HG02884 (cell line): ENCODE data around the gene FECH.
"Not testable (repeated sequence)": the region's sequence is repeated elsewhere in the genome, so short reads cannot be mapped to it uniquely, and the experiment has no call there.

Experiments used
- ATAC-seq: cut with Tn5 transposase; IDR thresholded peaks from one replicate; pipeline ENCODE4 v1.9.1; 2021; ENCODE audit warnings: mild to moderate bottlenecking, moderate library complexity; ENCODE audit not compliant: unreplicated experiment

The FECH gene

DNA sequence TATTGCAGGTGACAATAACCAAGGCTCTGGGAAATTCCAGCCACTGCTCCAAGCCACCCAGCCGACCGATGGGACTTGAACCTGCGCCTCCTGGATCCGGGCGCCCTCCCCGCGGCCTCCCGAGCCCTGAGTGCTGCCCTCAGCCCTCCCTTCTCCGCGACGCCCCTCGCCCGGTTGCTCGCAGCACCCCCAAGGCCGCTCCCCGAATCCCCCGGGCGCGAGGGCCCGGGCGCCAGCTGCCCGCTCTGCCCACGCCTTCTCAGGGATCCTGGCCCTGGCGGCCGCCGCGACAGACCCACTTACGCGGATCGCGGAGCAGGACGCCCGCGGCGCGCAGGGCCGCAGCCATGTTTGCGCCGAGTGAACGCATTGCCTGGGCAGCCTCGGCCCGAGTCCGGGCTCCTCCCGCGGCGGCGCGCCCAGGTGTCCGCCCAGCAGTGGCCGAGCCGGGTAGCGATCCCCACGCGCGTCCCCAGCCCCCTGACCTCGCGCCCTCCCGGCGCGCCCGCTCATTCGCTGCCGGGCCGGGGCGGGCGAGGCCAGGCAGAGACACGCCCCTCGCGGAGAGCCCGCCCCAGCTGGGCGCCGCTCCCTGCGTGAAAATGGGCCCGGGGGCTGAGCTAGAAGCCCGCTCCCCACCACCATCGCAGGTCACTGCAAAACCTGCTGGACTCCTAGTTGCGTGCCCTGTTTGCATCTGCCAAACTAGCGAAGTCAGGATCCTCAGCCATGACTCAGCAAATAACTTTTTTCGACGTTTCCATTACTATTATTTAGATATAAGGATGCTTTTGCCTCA is at the start of gene FECH:
Gene FECH, minus strand, starts transcription at position 452 of the 799 bp plus-strand sequence. Its CDS starts 82 bp downstream, at position 370.
- peak; percentile 87 for ATAC-seq

DNA sequence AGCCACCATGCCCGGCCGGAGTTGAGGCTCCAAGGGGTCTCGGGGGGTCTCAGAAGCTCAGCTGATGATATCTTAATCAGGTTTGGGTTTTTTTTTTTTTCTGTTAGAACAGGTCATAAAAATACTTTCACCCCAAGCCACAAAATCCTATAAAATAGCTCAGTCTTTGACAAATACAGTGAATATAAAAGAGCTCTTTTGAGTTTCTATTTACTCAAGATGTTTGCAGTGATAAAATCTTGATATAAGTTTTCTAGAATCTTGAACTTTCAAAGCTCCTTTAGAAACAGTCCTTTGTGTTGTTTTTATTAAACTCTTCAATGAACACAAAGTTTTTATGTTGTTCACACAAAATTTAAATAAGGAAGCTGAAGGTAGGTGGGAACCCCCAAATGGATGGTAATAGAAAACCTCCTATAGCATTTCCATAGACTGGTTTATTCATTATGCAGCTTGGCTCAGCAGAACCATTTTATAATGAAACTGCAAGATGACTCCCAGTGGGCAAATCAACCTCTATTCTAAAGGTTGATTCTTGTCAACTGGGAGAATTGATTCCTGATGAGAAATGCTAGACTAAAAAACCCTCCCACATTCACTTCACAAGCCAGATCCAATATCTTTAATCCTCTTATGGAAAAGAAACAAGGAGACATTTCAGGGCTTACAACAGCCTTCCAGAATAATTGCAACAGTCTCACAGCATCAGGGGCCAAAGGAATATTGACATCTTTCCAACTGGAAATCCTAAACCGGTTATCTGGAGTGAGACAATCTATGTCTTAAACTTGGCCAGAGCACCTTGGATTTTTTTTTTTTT is 48.7 kb upstream of the FECH start:
- no peak for ATAC-seq

DNA sequence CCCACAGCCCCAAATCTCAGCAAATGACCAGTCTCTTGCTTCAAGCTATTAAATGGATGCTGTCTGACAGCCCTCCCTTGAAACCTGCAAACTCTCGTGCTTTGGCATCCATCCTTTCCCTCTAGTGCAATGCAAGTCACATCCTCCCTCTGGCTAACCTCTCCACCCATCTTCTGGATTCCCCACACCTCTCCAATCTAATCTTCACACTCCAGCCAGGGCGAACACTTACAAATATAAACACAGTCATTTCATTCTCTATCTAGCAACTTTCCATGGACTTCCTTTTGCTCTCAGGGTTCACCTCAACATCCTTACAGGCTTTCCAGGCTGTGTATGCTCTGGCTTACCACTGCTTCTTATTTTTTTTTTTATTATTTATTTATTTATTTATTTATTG is 45.2 kb upstream of the FECH start:
- ATAC-seq: no peak

DNA sequence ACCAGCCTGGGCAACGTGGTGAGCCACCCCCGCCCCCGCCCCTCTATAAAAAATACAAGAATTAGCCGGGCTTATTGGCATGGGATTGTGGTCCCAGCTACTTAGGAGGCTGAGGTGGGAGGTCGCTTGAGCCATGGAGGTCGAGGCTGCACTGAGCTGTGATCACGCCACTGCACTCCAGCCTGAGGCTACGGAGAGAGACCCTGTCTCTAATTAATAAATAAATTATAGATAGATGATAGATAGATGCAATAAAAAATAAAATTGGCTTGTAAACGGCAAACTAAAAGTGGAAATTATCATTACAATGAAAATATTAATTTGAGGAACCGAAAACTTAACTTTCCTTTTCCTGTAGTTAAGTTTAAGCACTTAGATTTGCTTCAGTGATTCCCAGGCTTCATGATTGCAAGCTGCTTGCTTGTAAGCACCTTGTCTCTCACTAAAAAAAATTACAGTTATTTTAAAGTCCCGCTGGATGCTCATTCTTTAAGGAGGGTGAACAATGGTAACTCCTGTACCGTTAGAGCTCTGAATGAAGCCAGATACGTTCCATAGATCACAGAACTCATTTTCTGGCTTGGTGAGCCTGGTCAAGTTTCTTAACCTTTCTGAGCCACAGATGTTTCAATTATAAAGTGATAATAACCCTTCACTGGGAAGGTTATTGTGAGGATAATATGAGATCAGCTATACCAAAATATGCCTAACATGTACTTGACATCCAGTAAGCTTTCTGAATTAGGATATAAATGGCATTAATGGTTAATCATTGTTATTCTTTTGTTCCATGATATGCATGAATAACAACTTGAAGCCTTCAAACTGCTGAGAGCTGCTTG is 44.5 kb upstream of the FECH start:
- peak; percentile 29 for ATAC-seq

GRCh38 chr18:57630002-57630753 is 43.7 kb upstream of the FECH start:
- peak; percentile 94 for ATAC-seq

- no peak for ATAC-seq
Observed at GRCh38 chr18:57629422-57629821, 42.9 kb upstream of the FECH start.

DNA sequence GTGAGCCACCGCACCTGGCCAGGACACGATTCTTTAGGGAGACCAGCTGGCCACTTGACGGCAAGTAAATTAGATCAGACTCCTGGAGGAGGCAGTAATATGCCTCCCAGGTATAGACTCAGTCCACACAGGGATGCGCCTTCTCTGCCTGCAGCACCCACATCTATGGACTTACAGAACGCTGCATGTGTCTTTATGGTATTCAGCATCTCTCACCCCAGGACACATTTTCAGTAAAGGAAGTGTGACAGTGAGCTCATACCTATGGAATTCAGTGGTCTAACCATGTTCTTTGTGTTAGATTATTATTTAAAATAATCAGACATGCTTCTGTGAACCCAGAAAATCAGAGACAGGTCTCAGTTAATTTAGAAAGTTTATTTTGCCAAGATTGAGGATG is 41.0 kb upstream of the FECH start:
- ATAC-seq: no peak

- no peak for ATAC-seq
Observed at GRCh38 chr18:57624988-57625387, 38.5 kb upstream of the FECH start.

- ATAC-seq: peak; percentile 14
Observed at GRCh38 chr18:57621246-57621604, 34.7 kb upstream of the FECH start.

DNA sequence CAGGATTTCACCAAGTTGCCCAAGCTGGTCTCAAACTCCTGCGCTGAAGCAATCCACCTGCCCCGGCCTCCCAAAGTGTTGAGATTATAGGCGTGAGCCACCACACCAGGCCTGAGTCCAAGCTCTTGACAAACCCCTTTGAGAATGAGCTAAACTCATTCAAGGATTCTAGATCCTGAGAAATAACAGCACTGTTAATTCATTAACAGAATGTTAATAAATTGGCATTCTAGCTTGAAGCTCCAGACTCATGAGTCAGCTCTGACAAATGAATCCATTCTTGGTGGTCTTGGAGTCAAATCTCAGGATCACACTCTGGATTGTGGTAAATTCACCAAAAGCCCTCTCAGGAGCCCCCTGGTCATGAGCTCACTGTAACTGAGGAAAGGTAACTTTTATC is 33.4 kb upstream of the FECH start:
- ATAC-seq: no peak

- no peak for ATAC-seq
Observed at GRCh38 chr18:57618910-57619309, 32.4 kb upstream of the FECH start.

GRCh38 chr18:57603871-57604270 is 17.4 kb upstream of the FECH start:
- no peak for ATAC-seq

- ATAC-seq: no peak
Observed at GRCh38 chr18:57595347-57595746, 8.8 kb upstream of the FECH start.

- ATAC-seq: not testable (repeated sequence)
Observed at GRCh38 chr18:57592716-57593115, 6.2 kb upstream of the FECH start.

DNA sequence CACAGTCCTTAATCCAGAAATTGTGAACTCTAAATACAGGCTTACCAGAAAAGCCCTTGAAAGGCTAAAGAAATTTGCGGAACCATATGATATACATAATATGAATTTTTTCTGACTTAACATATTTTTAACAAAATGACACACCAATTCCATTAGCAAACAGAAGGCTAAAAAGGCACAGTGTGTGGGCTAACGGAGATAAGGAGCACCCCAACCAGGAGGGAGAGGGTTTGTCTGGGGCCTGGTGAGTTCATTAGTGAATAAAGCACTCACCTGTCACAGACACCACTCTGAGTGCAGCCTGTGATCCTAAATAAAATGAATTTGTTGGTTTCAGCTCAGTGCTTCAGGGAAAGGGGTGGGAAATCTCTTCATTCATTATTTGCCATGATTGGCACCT is 2.7 kb upstream of the FECH start:
- no peak for ATAC-seq

DNA sequence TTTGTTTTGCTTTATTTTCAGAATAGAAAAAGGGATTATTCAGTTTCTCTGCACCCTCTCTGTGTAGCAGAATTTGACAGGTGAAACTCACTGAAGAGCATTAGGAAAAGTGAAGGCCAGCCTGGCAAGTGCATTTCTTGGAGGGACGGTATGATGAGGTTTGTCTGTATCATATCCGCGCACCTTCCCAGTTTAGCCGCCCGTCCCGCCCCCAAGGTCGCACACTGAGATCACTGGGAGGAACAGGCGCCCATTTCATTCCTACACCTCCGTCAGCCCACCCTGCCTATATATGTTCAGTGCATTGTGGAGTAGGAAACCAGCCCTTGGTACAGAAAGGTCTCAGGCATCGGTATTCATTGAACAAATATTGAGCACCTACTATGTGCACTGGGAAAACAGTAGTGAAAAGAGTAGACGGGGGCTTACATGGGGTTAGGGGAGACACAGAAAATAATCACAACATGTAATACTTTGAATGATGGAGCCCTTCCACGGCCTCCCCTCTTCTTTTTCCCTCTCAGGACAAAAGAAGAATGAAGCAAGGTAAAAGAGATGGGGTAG is 678 bp upstream of the FECH start:
- ATAC-seq: peak; percentile 4

GRCh38 chr18:57585855-57586250 is 649 bp downstream of the FECH start:
- no peak for ATAC-seq

- no peak for ATAC-seq
Observed at GRCh38 chr18:57585421-57585820, 1.1 kb downstream of the FECH start.

DNA sequence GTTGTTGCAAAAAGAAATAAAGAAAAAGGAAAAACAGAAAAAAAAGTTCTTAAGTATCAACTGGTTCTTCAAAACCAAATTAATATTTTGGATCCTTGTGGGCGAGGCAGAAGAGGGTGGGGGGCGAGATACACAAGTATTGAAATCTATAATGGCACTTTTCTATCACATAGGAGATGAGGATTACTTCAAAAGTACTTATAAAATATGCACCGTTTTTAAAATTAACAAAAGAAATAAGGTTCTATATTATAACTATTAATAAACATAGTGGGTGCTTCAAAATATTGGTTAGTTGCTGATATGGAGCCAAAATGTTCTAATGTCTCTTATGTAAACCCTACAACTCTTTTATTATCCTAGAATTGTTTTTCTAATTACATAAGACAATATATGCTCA is 2.1 kb downstream of the FECH start:
- no peak for ATAC-seq

DNA sequence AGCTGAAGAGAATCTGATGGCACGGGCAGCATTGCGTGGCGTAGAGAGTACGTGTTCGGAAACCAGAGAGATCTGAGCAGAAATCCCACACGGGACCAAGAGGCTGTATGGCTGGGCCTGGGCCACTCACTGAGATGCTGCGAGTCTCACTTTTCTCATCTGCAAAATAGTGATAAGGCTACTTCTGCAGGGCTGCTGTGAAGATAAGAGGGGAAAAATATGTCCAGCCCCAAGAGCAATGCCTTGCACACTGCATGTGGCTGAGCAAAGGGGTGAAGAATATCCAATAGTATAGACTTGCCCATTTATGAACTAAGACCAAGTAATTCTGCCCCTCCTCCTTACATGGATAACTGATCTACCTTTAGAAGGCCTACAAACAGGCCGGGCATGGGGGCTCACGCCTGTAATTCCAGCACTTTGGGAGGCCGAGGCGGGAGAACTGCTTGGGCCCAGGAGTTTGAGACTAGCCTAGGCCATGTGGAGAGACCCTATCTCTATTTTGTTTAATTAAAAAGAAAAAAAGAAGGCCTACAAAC is 3.1 kb downstream of the FECH start:
- ATAC-seq: no peak
